Thyroid gland (tissue), 4 donors: ENCODE measurements around the gene FNDC10. TPM values are rescaled to one million over a fixed set of nuclear protein-coding genes. Genes with fewer than 3 reads are reported as not detected.

ENCODE experiments used
- DNase-seq, 2 donors: peaks; one replicate each; pipeline ENCODE4 v3.0.0-alpha.2; 2019
- H3K27ac ChIP-seq, 3 donors: fragments of 200-600 bp; sonication (generic); 1 replicate in 2 of 3; 2 replicates in 1 of 3; pipeline ENCODE4 v1.5.1; 2016 to 2019; ENCODE audit warnings: mild to moderate bottlenecking in 1 of 3, moderate library complexity in 1 of 3
- H3K27me3 ChIP-seq: fragments of 200-600 bp; sonication (generic); one replicate; pipeline ENCODE4 v1.5.1; 2019
- H3K36me3 ChIP-seq, 2 donors: fragments of 200-600 bp; sonication (generic); one replicate each; pipeline ENCODE4 v1.5.1; 2016 to 2019
- H3K4me1 ChIP-seq, 2 donors: fragments of 200-600 bp; sonication (generic); one replicate each; pipeline ENCODE4 v1.5.1; 2017 to 2019
- H3K4me3 ChIP-seq, 3 donors: fragments of 200-600 bp; sonication (generic); replicated peaks in 1 of 3; 1 replicate in 2 of 3; 2 replicates in 1 of 3; pipeline ENCODE4 v1.5.1; 2016; ENCODE audit warnings: mild to moderate bottlenecking in 1 of 3
- H3K9me3 ChIP-seq: fragments of 200-600 bp; sonication (generic); one replicate; pipeline ENCODE4 v1.5.1; 2017
- POLR2A ChIP-seq, 2 donors: fragments of 450-650 bp; IDR thresholded peaks; one replicate each; pipeline ENCODE4 v1.6.1; 2017; ENCODE audit warnings: antibody characterized with exemption in 2 of 2, mild to moderate bottlenecking in 2 of 2, moderate library complexity in 1 of 2
- WGBS, 2 donors: methylation state at CpG; one replicate each; pipeline ENCODE4 v1.1.5; 2017; 5-methylcytosine and 5-hydroxymethylcytosine counted together
- intact Hi-C: fragments of 100-400 bp; cut with DNase I; formaldehyde crosslinking; loops from one replicate; pipeline ENCODE4 v1.15.1; 2023
- total RNA-seq, 4 donors: library from RNA; depleted of rRNA; stranded (reverse); fragments of >200 nt; gene quantifications; one replicate each; pipeline ENCODE4 v1.2.3, GENCODE V29; 2016
- TF ChIP-seq, protein P1 (sequence below), 6 experiments: fragments of 200-600 bp in 3 of 6; fragments of 450-650 bp in 3 of 6; sonication (generic) in 3 of 6; IDR thresholded peaks; one replicate each; pipeline ENCODE4 v1.5.1; 2016 to 2019; ENCODE audit warnings: antibody characterized with exemption in 6 of 6, mild to moderate bottlenecking in 2 of 6, inconsistent platforms in 1 of 6, moderate library complexity in 1 of 6

The FNDC10 gene
- total RNA-seq, 4 donors from 2014 or later, result 1.0 to 9.9 (median 5.3) TPM

DNA sequence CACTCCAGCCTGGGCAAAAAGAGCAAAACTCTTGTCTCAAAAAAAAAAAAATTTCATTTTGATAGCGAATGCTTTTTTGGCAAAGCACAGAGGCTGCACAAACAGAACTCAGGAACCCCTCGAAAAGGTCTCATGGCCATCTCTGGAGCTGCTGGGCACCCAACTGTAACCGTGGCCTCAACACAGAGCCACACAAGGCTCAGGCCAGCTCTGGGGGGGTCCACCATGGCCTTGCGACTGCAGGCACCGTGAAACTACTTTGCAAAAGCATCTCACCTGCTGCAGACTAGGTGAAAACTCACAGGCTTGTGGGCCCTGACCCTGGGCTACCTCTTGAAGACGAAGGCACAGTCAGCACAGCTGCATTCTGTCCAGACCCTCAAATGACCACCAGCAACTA is 43.4 kb downstream of the FNDC10 start:
- Histone ChIP-seq H3K27ac (peak overlapping the region; percentile 83 to 92 (median 86)), H3K36me3 (peaks cover 3 to 8% of the 10 kb centered on the region in 2 donors), H3K27me3 (no peaks in the 10 kb centered on the region), H3K4me3 (no peak overlapping the region), H3K4me1 (peaks cover 38 to 47% of the 10 kb centered on the region in 2 donors), H3K9me3 (no peaks in the 10 kb centered on the region)
- DNase-seq, result peak; percentile 95 to 96
- TF ChIP-seq, protein P1, sequence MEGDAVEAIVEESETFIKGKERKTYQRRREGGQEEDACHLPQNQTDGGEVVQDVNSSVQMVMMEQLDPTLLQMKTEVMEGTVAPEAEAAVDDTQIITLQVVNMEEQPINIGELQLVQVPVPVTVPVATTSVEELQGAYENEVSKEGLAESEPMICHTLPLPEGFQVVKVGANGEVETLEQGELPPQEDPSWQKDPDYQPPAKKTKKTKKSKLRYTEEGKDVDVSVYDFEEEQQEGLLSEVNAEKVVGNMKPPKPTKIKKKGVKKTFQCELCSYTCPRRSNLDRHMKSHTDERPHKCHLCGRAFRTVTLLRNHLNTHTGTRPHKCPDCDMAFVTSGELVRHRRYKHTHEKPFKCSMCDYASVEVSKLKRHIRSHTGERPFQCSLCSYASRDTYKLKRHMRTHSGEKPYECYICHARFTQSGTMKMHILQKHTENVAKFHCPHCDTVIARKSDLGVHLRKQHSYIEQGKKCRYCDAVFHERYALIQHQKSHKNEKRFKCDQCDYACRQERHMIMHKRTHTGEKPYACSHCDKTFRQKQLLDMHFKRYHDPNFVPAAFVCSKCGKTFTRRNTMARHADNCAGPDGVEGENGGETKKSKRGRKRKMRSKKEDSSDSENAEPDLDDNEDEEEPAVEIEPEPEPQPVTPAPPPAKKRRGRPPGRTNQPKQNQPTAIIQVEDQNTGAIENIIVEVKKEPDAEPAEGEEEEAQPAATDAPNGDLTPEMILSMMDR (IDR thresholded peaks at IDR 0.05), result no peak
- TF ChIP-seq POLR2A (IDR thresholded peaks at IDR 0.05), result no peak
- intact Hi-C loops, result no loop called here
- WGBS, 2 donors, result 31 to 63% methylated on average over 6 of the region's 6 CpGs

DNA sequence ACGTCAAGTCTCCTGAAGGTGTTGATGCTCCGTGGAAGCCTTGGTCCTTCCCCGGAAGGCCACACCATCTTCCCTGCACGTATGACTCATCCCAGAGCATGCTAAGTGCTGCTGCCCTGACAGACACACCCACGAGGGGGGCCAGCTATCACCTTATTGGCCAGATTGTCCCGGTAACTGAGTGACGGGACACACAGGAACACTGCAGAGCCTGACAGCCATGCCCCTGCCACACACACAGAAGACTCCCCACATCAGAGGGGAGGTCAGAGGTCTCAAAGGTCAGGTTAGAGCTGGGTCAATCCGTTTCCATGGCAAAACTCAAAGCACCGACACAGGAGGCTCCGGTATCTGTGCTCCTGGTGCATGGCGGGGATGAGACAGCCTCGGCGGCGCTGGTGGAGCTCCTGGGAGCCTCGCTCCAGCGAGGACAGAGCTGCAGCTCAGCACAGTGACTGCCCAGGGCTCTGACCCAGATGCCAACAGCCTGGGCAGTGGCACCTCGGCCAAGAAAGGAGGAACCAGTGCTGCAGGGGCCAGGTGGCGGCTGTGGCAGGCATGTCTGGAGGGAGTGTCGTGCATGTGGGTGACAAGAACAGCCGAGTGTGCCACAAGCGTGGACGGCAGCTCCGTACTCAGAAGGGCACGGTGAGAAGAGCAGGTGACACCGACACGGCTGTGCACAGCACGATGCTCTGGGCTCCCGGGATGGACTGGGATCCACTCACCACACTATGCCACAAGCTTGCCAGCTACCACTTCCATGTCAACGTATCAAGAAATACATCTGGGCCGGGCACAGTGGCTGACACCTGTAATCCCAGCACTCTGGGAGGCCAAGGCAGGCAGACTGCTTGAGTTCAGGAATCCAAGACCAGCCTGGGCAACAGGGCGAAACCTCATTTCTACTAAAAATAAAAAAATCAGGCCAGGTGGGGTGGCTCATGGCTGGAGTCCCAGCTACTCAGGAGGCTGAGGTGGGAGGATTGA is 44.7 kb downstream of the FNDC10 start:
- TF ChIP-seq, protein P1 (IDR thresholded peaks at IDR 0.05), result no peak
- no peak for TF ChIP-seq POLR2A (IDR thresholded peaks at IDR 0.05)
- intact Hi-C loops, result no loop called here
- no peaks in the 10 kb centered on the region for H3K36me3 ChIP-seq
- 56 to 65% methylated on average over 21 to 27 of the region's 31 CpGs for WGBS, 2 donors
- no peaks in the 10 kb centered on the region for H3K27me3 ChIP-seq
- no peak overlapping the region for H3K4me3 ChIP-seq
- DNase-seq, result peak; percentile 57 to 77
- no peaks in the 10 kb centered on the region for H3K9me3 ChIP-seq
- peaks cover 38 to 53% of the 10 kb centered on the region in 2 donors for H3K4me1 ChIP-seq
- H3K27ac ChIP-seq, result peak overlapping the region; percentile 78 to 86 (median 83)

DNA sequence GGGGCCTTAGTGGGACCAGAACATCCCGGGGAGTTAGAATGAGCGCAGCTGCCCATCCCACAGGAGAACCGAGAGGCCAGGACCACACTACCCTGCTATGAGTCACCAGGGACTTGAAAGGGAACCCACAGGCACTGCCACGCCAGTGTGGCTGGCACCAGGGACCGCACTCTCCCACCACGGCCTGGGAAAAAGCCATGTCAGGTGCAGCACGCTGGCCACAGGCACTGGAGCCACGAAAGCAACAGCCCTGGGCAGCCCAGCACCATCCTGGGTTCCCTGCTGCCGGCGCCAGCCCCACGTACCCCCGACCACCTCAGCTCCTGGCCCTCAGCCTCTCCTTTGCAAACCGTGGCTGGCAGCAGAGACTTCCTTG is 45.4 kb downstream of the FNDC10 start:
- Histone ChIP-seq H3K27me3 (no peaks in the 10 kb centered on the region), H3K4me3 (no peak overlapping the region), H3K4me1 (peaks cover 38 to 54% of the 10 kb centered on the region in 2 donors), H3K9me3 (no peaks in the 10 kb centered on the region), H3K36me3 (no peaks in the 10 kb centered on the region), H3K27ac (no peak overlapping the region)
- TF ChIP-seq POLR2A (IDR thresholded peaks at IDR 0.05), result no peak
- TF ChIP-seq, protein P1 (IDR thresholded peaks at IDR 0.05), result no peak
- DNase-seq, result no peak
- 84 to 89% methylated on average over 7 to 13 of the region's 13 CpGs for WGBS, 2 donors
- intact Hi-C loops, result no loop called here

DNA sequence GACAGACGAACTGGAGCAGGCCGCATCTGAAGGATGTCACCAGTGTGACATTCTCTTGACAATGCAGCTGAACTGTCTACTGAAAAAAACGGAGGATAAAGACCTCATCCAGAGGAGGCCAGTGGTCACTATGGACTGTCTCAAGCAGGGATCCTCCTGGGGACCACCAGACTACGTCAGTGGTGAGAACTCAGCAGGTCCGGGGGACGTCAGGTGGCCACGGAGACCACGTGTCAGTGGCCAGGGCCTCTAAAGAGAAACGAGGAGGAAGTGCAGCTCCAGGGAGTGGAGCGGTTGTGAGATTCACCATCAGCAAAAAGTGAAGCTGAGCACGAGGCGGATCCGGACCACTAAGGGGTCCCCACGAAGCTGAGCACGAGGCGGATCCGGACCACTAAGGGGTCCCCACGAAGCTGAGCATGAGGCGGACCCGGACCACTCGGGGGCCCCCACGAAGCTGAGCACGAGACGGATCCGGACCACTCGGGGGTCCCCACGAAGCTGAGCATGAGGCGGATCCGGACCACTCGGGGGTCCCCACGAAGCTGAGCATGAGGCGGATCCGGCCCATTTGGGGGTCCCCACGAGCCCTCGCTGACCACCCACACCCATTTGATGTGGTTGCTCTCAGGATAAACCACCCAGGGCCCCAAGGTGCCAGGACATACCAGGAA is 46.0 kb downstream of the FNDC10 start:
- no peaks in the 10 kb centered on the region for H3K36me3 ChIP-seq
- WGBS, 2 donors, result 93 to 95% methylated on average over 29 to 35 of the region's 35 CpGs
- H3K27me3 ChIP-seq, result no peaks in the 10 kb centered on the region
- H3K4me1 ChIP-seq, result peaks cover 38 to 54% of the 10 kb centered on the region in 2 donors
- intact Hi-C loops, result no loop called here
- H3K9me3 ChIP-seq, result no peaks in the 10 kb centered on the region
- H3K4me3 ChIP-seq, result no peak overlapping the region
- H3K27ac ChIP-seq, result no peak overlapping the region
- TF ChIP-seq POLR2A (IDR thresholded peaks at IDR 0.05), result no peak
- TF ChIP-seq, protein P1 (IDR thresholded peaks at IDR 0.05), result no peak
- DNase-seq, result no peak
